MCF 10A (cell line): ENCODE data around the gene FHIP2A. TPM values are rescaled to one million over a fixed set of nuclear protein-coding genes. Genes with fewer than 3 reads are reported as not detected.

Experiments used
- BruUV-seq: library from RNA; stranded (reverse); fragments of 400-500 nt; replicated peaks from 2 replicates; lab custom pipeline; 2021; lab: Mats Ljungman, UMichigan
- CTCF ChIA-PET: fragments of 300-600 bp; sonication (Branson Sonifier 250); formaldehyde crosslinking; extraction: SDS; loops from one replicate; lab custom pipeline; 2021; ENCODE audit warnings: antibody characterized with exemption, inconsistent platforms; lab: Yijun Ruan, JAX
- POLR2A ChIA-PET: fragments of 300-600, 350-650 bp; sonication (Branson Sonifier 250); formaldehyde crosslinking; extraction: SDS; loops from one replicate; lab custom pipeline; 2020; ENCODE audit warnings: antibody characterized with exemption, inconsistent platforms; lab: Yijun Ruan, JAX
- DNase-seq: peaks from one replicate; pipeline ENCODE4 v3.0.0-alpha.2; 2018; ENCODE audit not compliant: unreplicated experiment
- H3K27ac Mint-ChIP-seq: one replicate; pipeline ENCODE4 v1.8.0; 2022; ENCODE audit warnings: mild to moderate bottlenecking, low read depth, mixed read lengths; ENCODE audit not compliant: unreplicated experiment
- H3K27me3 Mint-ChIP-seq: one replicate; pipeline ENCODE4 v1.8.0; 2022; ENCODE audit warnings: mixed read lengths; ENCODE audit not compliant: insufficient read depth, unreplicated experiment
- H3K36me3 Mint-ChIP-seq: one replicate; pipeline ENCODE4 v1.8.0; 2022; ENCODE audit warnings: mild to moderate bottlenecking, moderate library complexity, mixed read lengths; ENCODE audit not compliant: insufficient read depth, unreplicated experiment
- H3K4me1 Mint-ChIP-seq: one replicate; pipeline ENCODE4 v1.8.0; 2022; ENCODE audit warnings: mixed read lengths; ENCODE audit not compliant: insufficient read depth, unreplicated experiment
- H3K4me3 Mint-ChIP-seq: one replicate; pipeline ENCODE4 v1.8.0; 2022; ENCODE audit warnings: mild to moderate bottlenecking, moderate library complexity, mixed read lengths; ENCODE audit not compliant: unreplicated experiment
- H3K9me3 Mint-ChIP-seq: one replicate; pipeline ENCODE4 v1.8.0; 2022; ENCODE audit warnings: mixed read lengths; ENCODE audit not compliant: unreplicated experiment
- CTCF ChIP-seq: fragments of 200-600 bp; IDR thresholded peaks from one replicate; pipeline ENCODE4 v1.8.0; 2022; ENCODE audit warnings: antibody characterized with exemption, mild to moderate bottlenecking; ENCODE audit not compliant: unreplicated experiment
- intact Hi-C: fragments of 100-400 bp; cut with micrococcal nuclease; formaldehyde crosslinking; loops from 2 replicates; pipeline ENCODE4 v1.14.1; 2022
- total RNA-seq: library from RNA; stranded (reverse); gene quantifications from 2 replicates; pipeline ENCODE4 v1.2.3, GENCODE V29; 2022

Gene FHIP2A
- total RNA-seq, 1 experiment from 2014 or later = 17.2 TPM

- Mint-ChIP-seq H3K27me3 (no peaks in the 10 kb centered on the region), H3K4me1 (peaks cover 6% of the 10 kb centered on the region), H3K4me3 (no peak overlapping the region), H3K9me3 (no peaks in the 10 kb centered on the region), H3K36me3 (no peaks in the 10 kb centered on the region), H3K27ac (no peak overlapping the region)
- no peak for DNase-seq
- CTCF ChIA-PET = no interaction called here
- intact Hi-C loops = no loop called here
- POLR2A ChIA-PET = no interaction called here
- no peak for TF ChIP-seq CTCF
- no TSS peak for BruUV-seq
Observed at GRCh38 chr10:114806562-114807391, 14.8 kb upstream of the FHIP2A start.

- ChIA-PET CTCF (interaction anchor here (0.7 to 2.3 kb wide), 2 partner anchors 10 to 13 kb away, joined by 3 to 12 read pairs; partner anchors contain the start of gene FHIP2A), POLR2A (no interaction called here)
- intact Hi-C loops = no loop called here
- H3K4me1 Mint-ChIP-seq = peaks cover 6% of the 10 kb centered on the region
- DNase-seq = no peak
- H3K9me3 Mint-ChIP-seq = no peaks in the 10 kb centered on the region
- no peak overlapping the region for H3K27ac Mint-ChIP-seq
- BruUV-seq = no TSS peak
- H3K27me3 Mint-ChIP-seq = no peaks in the 10 kb centered on the region
- TF ChIP-seq CTCF = no peak
- H3K36me3 Mint-ChIP-seq = no peaks in the 10 kb centered on the region
- H3K4me3 Mint-ChIP-seq = no peak overlapping the region
Observed at GRCh38 chr10:114808982-114809381, 12.6 kb upstream of the FHIP2A start.

GRCh38 chr10:114810926-114811325 lies 10.7 kb upstream of the FHIP2A start:
- BruUV-seq = no TSS peak
- CTCF ChIA-PET = interaction anchor here (1.7 kb wide), 1 partner anchor 11 kb away, joined by 12 read pairs; the partner anchor contains the start of gene FHIP2A
- Mint-ChIP-seq H3K4me1 (peaks cover 6% of the 10 kb centered on the region), H3K27ac (no peak overlapping the region), H3K27me3 (no peaks in the 10 kb centered on the region), H3K4me3 (no peak overlapping the region), H3K36me3 (no peaks in the 10 kb centered on the region), H3K9me3 (no peaks in the 10 kb centered on the region)
- no peak for DNase-seq
- TF ChIP-seq CTCF = no peak
- POLR2A ChIA-PET = interaction anchor here (0.6 to 1.0 kb wide), 2 partner anchors 11 to 387 kb away, joined by 3 to 4 read pairs; partner anchors contain the start of gene FHIP2A
- intact Hi-C loops = no loop called here

GRCh38 chr10:114811862-114812261 lies 9.7 kb upstream of the FHIP2A start:
- no TSS peak for BruUV-seq
- ChIA-PET POLR2A (interaction anchor here (0.6 to 2.1 kb wide), 2 partner anchors 10 to 112 kb away, joined by 4 to 9 read pairs; partner anchors contain the start of gene FHIP2A), CTCF (interaction anchor here (0.7 to 1.7 kb wide), 3 partner anchors 10 to 1552 kb away, joined by 3 to 12 read pairs (median 3); partner anchors contain the start of gene FHIP2A)
- no peak overlapping the region for H3K27ac Mint-ChIP-seq
- H3K9me3 Mint-ChIP-seq = no peaks in the 10 kb centered on the region
- intact Hi-C loops = no loop called here
- no peak for TF ChIP-seq CTCF
- DNase-seq = no peak
- H3K27me3 Mint-ChIP-seq = no peaks in the 10 kb centered on the region
- peaks cover 4% of the 10 kb centered on the region for H3K4me1 Mint-ChIP-seq
- H3K36me3 Mint-ChIP-seq = no peaks in the 10 kb centered on the region
- no peak overlapping the region for H3K4me3 Mint-ChIP-seq
